ENCODE data around the gene PDE5A.
"Not testable (repeated sequence)": the region's sequence is repeated elsewhere in the genome, so short reads cannot be mapped to it uniquely, and the experiment has no call there.

The PDE5A gene

DNA sequence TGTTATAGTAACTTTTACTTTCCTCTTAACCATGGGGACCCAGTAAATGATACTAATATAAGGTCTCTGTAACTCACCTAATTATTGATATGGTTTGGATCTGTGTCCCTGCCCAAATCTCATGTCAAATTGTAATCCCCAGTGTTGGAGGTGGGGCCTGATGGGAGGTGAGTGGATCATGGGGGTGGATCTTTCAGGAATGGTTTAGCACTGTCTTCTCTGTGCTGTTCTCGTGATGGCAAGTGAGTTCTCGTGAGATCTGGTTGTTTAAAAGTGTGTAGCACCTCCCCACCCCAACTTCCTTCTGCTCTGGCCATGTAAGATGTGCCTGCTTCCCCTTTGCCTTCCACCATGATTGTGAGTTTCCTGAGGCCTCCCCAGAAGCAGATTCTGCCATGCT, 34.0 kb upstream of the PDE5A start:
- not testable (repeated sequence) for H3K27me3 ChIP-seq (replicated peaks; ENCODE audit: control insufficient read depth, insufficient read depth, low read length); H3K9me3 ChIP-seq (ENCODE audit: control insufficient read depth, low read length); H3K9ac ChIP-seq (ENCODE audit: low read length); DNase-seq (ENCODE audit: low read depth); H3K4me1 ChIP-seq (ENCODE audit: control insufficient read depth, insufficient read depth, low read length); H3K4me3 ChIP-seq (ENCODE audit: low read length); H3K36me3 ChIP-seq (ENCODE audit: control insufficient read depth, insufficient read depth, low read length, severe bottlenecking)

DNA sequence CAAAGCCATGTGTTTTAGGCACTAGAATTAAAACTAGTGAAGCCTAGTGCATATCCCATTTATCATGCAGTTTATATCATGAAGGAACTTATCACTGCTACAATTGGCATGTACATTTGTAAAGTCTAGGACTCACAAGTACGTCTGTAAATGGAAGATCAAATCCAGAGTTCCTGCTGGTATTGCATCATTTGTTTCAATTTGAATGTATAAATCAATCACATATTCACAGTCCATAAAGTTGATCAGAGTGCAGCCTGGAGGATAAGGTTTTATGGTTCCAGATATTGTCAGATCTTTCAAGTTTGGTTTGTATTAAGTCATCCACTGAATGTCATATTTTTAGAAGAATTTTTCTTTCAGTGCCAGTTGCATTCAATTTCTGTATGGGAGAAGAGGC, 32.6 kb upstream of the PDE5A start:
- Histone ChIP-seq H3K9ac (ENCODE audit: low read length) (no peak overlapping the region), H3K36me3 (ENCODE audit: control insufficient read depth, insufficient read depth, low read length, severe bottlenecking) (no peaks in the 10 kb centered on the region), H3K4me3 (ENCODE audit: low read length) (no peak overlapping the region), H3K27me3 (replicated peaks; ENCODE audit: control insufficient read depth, insufficient read depth, low read length) (no peaks in the 10 kb centered on the region), H3K4me1 (ENCODE audit: control insufficient read depth, insufficient read depth, low read length) (no peaks in the 10 kb centered on the region), H3K9me3 (ENCODE audit: control insufficient read depth, low read length) (no peaks in the 10 kb centered on the region)
- no peak for DNase-seq (ENCODE audit: low read depth)

DNA sequence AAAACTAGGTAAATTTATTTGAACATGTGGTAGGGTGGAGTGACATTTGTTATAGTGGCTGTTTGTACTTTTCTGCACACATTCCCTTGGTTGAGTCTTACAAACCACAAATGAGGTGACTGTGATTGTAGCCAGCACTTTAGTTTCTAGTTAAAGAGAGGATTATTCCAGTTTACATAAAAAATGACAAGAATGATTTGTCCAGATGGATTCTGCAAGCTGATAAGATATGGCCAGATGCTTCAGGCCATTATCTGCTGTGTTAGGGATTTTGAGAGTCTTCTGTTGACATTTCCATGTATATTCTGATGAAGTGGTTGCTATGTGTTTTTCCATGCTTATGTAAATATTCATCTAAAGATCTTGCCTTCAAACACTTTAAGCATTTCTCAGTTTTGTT, 31.0 kb upstream of the PDE5A start:
- DNase-seq (ENCODE audit: low read depth): peak; percentile 50
- H3K4me3 ChIP-seq (ENCODE audit: low read length): no peak overlapping the region

DNA sequence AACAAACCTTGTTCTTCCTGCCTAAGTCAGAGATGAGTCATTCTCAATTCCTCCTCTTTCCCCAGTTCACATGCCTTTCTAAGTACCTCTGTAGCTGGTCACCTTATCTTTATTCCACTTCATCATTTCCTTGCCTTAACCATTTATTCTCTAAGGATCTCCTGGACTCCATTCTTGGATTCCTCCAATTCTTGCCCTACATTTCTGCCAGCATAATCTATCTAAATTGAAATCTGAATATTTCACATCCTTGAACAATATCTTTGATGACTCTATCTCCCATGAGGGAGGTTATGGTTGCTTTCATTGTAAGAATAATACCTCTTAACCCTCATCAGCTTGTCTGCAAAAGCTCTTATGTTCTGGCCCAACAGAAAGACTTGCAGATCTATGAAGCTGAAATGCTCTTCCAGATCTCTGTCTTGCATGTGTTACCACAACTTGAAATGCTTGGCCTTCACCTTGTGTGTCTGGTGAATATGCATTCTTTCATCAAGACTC, 28.6 kb upstream of the PDE5A start:
- Histone ChIP-seq H3K4me3 (ENCODE audit: low read length) (no peak overlapping the region), H3K9ac (ENCODE audit: low read length) (no peak overlapping the region), H3K4me1 (ENCODE audit: control insufficient read depth, insufficient read depth, low read length) (peaks cover 3% of the 10 kb centered on the region)

More for the DNA sequence above, 31.0 kb upstream of the PDE5A start:
- Histone ChIP-seq H3K27me3 (replicated peaks; ENCODE audit: control insufficient read depth, insufficient read depth, low read length) (no peaks in the 10 kb centered on the region), H3K36me3 (ENCODE audit: control insufficient read depth, insufficient read depth, low read length, severe bottlenecking) (no peaks in the 10 kb centered on the region), H3K4me1 (ENCODE audit: control insufficient read depth, insufficient read depth, low read length) (no peaks in the 10 kb centered on the region), H3K9me3 (ENCODE audit: control insufficient read depth, low read length) (no peaks in the 10 kb centered on the region), H3K9ac (ENCODE audit: low read length) (no peak overlapping the region)

GRCh38 chr4:119656342-119656741, 27.7 kb upstream of the PDE5A start:
- Histone ChIP-seq H3K4me3 (ENCODE audit: low read length) (no peak overlapping the region), H3K36me3 (ENCODE audit: control insufficient read depth, insufficient read depth, low read length, severe bottlenecking) (no peaks in the 10 kb centered on the region), H3K4me1 (ENCODE audit: control insufficient read depth, insufficient read depth, low read length) (peaks cover 3% of the 10 kb centered on the region), H3K9me3 (ENCODE audit: control insufficient read depth, low read length) (no peaks in the 10 kb centered on the region), H3K9ac (ENCODE audit: low read length) (no peak overlapping the region), H3K27me3 (replicated peaks; ENCODE audit: control insufficient read depth, insufficient read depth, low read length) (no peaks in the 10 kb centered on the region)
- DNase-seq (ENCODE audit: low read depth): peak; percentile 12

More for the DNA sequence above, 28.6 kb upstream of the PDE5A start:
- H3K9me3 ChIP-seq (ENCODE audit: control insufficient read depth, low read length): no peaks in the 10 kb centered on the region
- no peaks in the 10 kb centered on the region for H3K36me3 ChIP-seq (ENCODE audit: control insufficient read depth, insufficient read depth, low read length, severe bottlenecking)
- peak; percentile 43 for DNase-seq (ENCODE audit: low read depth)
- no peaks in the 10 kb centered on the region for H3K27me3 ChIP-seq (replicated peaks; ENCODE audit: control insufficient read depth, insufficient read depth, low read length)

DNA sequence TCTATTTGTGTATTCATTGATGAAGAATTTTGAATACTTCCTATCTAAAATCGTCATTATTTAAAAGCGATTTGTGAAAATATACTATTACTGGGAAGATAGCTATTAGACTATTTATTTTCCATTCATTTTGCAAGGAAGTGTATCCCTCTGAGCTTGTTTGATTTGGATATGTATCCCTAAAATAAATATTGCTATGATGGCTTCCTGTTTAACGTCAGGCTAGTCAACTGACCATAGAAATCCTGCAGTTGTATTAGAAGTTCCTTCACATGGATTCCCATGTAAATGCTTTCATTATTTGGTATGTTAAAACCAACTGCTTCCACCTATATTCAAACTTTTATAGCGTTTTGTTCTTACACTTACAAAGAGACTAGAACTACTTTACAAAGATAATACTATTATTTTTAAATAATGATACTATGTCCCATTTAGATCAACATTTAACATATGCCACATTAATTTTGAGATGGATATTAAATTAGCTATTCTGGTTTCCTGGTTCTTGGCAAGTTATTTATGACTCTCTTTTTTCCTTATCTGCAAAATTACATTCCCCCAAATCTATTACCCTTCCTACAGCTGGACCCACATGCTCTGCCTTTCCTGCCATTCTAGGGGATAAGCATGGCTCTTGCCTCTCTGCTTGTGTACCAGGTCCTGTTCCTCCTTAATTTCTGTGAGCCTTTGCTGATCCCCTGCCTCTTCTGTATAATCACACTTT, 26.7 kb upstream of the PDE5A start:
- DNase-seq (ENCODE audit: low read depth): no peak
- no peak overlapping the region for H3K4me3 ChIP-seq (ENCODE audit: low read length)
- H3K9me3 ChIP-seq (ENCODE audit: control insufficient read depth, low read length): no peaks in the 10 kb centered on the region
- H3K27me3 ChIP-seq (replicated peaks; ENCODE audit: control insufficient read depth, insufficient read depth, low read length): no peaks in the 10 kb centered on the region
- H3K4me1 ChIP-seq (ENCODE audit: control insufficient read depth, insufficient read depth, low read length): peaks cover 3% of the 10 kb centered on the region
- no peaks in the 10 kb centered on the region for H3K36me3 ChIP-seq (ENCODE audit: control insufficient read depth, insufficient read depth, low read length, severe bottlenecking)
- no peak overlapping the region for H3K9ac ChIP-seq (ENCODE audit: low read length)

- H3K27me3 ChIP-seq (replicated peaks; ENCODE audit: control insufficient read depth, insufficient read depth, low read length): no peaks in the 10 kb centered on the region
- no peaks in the 10 kb centered on the region for H3K9me3 ChIP-seq (ENCODE audit: control insufficient read depth, low read length)
- no peaks in the 10 kb centered on the region for H3K36me3 ChIP-seq (ENCODE audit: control insufficient read depth, insufficient read depth, low read length, severe bottlenecking)
Observed at GRCh38 chr4:119653990-119654389, 25.4 kb upstream of the PDE5A start.

GRCh38 chr4:119652998-119653397, 24.4 kb upstream of the PDE5A start:
- H3K9ac ChIP-seq (ENCODE audit: low read length): no peak overlapping the region
- no peaks in the 10 kb centered on the region for H3K9me3 ChIP-seq (ENCODE audit: control insufficient read depth, low read length)
- peaks cover 3% of the 10 kb centered on the region for H3K4me1 ChIP-seq (ENCODE audit: control insufficient read depth, insufficient read depth, low read length)
- no peaks in the 10 kb centered on the region for H3K36me3 ChIP-seq (ENCODE audit: control insufficient read depth, insufficient read depth, low read length, severe bottlenecking)
- H3K4me3 ChIP-seq (ENCODE audit: low read length): no peak overlapping the region
- no peaks in the 10 kb centered on the region for H3K27me3 ChIP-seq (replicated peaks; ENCODE audit: control insufficient read depth, insufficient read depth, low read length)
- DNase-seq (ENCODE audit: low read depth): peak; percentile 60

More at GRCh38 chr4:119653990-119654389, 25.4 kb upstream of the PDE5A start:
- DNase-seq (ENCODE audit: low read depth): no peak
- Histone ChIP-seq H3K4me1 (ENCODE audit: control insufficient read depth, insufficient read depth, low read length) (peaks cover 3% of the 10 kb centered on the region), H3K4me3 (ENCODE audit: low read length) (no peak overlapping the region), H3K9ac (ENCODE audit: low read length) (no peak overlapping the region)

GRCh38 chr4:119648398-119648797, 19.8 kb upstream of the PDE5A start:
- no peak overlapping the region for H3K9ac ChIP-seq (ENCODE audit: low read length)
- DNase-seq (ENCODE audit: low read depth): no peak
- peaks cover 16% of the 10 kb centered on the region for H3K4me1 ChIP-seq (ENCODE audit: control insufficient read depth, insufficient read depth, low read length)
- H3K9me3 ChIP-seq (ENCODE audit: control insufficient read depth, low read length): no peaks in the 10 kb centered on the region
- H3K4me3 ChIP-seq (ENCODE audit: low read length): no peak overlapping the region
- no peaks in the 10 kb centered on the region for H3K27me3 ChIP-seq (replicated peaks; ENCODE audit: control insufficient read depth, insufficient read depth, low read length)
- no peaks in the 10 kb centered on the region for H3K36me3 ChIP-seq (ENCODE audit: control insufficient read depth, insufficient read depth, low read length, severe bottlenecking)

- Histone ChIP-seq H3K36me3 (ENCODE audit: control insufficient read depth, insufficient read depth, low read length, severe bottlenecking) (no peaks in the 10 kb centered on the region), H3K9ac (ENCODE audit: low read length) (no peak overlapping the region), H3K4me1 (ENCODE audit: control insufficient read depth, insufficient read depth, low read length) (peaks cover 14% of the 10 kb centered on the region), H3K9me3 (ENCODE audit: control insufficient read depth, low read length) (no peaks in the 10 kb centered on the region), H3K27me3 (replicated peaks; ENCODE audit: control insufficient read depth, insufficient read depth, low read length) (no peaks in the 10 kb centered on the region), H3K4me3 (ENCODE audit: low read length) (no peak overlapping the region)
- peak; percentile 53 for DNase-seq (ENCODE audit: low read depth)
Observed at GRCh38 chr4:119647558-119647957, 19.0 kb upstream of the PDE5A start.

- DNase-seq (ENCODE audit: low read depth): no peak
- Histone ChIP-seq H3K27me3 (replicated peaks; ENCODE audit: control insufficient read depth, insufficient read depth, low read length) (no peaks in the 10 kb centered on the region), H3K36me3 (ENCODE audit: control insufficient read depth, insufficient read depth, low read length, severe bottlenecking) (no peaks in the 10 kb centered on the region), H3K9me3 (ENCODE audit: control insufficient read depth, low read length) (no peaks in the 10 kb centered on the region), H3K4me3 (ENCODE audit: low read length) (no peak overlapping the region), H3K4me1 (ENCODE audit: control insufficient read depth, insufficient read depth, low read length) (peaks cover 14% of the 10 kb centered on the region), H3K9ac (ENCODE audit: low read length) (no peak overlapping the region)
Observed at GRCh38 chr4:119646347-119647071, 17.9 kb upstream of the PDE5A start.
